ENCODE data around the gene RILPL1. TPM values are rescaled to one million over a fixed set of nuclear protein-coding genes. Genes with fewer than 3 reads are reported as not detected.
"Not testable (repeated sequence)": the region's sequence is repeated elsewhere in the genome, so short reads cannot be mapped to it uniquely, and the experiment has no call there.

RILPL1 gene
- total RNA-seq, 1 experiment from 2014 or later = 8.5 TPM

DNA sequence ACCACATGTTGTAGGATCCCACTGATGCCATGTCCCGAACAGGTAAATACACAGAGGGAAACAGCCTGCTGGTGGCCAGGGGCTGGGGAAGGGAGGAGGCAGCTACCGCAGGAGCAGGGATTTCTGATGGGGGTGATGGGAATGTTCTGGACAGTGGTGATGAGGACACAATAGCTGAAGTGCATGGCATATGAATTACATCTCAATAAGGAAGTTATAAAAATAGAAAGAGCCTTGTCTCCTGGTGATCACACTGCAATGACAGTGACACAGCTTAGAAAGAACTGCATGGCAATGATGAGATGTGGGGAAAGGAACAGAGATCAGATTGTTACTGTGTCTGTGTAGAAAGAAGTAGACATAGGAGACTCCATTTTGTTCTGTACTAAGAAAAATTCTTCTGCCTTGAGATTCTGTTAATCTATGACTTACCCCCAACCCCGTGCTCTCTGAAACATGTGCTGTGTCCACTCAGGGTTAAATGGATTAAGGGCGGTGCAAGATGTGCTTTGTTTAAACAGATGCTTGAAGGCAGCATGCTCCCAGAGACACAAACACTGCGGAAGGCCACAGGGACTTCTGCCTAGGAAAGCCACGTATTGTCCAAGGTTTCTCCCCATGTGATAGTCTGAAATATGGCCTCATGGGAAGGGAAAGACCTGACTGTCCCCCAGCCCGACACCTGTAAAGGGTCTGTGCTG is 41.0 kb downstream of the RILPL1 start:
- H3K4me3 ChIP-seq; H3K9me3 ChIP-seq (replicated peaks); DNase-seq; H3K36me3 ChIP-seq; H3K27me3 ChIP-seq: not testable (repeated sequence)
- Histone ChIP-seq H3K4me1 (peaks cover 19% of the 10 kb centered on the region), H3K27ac (0 out of 2 replicates have a peak overlapping the region, but pooled peaks have one; percentile 3)

DNA sequence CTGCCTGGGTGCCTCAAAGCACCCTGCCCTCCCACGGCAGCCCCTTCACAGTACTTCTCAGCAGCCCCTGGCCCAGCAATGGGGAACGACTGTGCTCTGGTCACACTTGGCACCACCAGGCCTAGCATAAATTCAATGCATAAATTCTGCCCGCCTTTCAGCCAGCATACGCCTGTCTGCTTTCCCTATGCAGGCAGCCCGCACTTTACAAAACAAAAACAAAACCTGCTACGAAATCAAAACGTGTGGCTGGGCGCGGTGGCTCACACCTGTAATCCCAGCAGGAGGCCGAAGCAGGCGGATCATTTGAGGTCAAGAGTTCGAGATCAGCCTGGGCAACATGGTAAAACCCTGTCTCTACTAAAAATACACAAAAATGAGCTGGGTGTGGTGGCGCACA is 42.0 kb downstream of the RILPL1 start:
- H3K9me3 ChIP-seq (replicated peaks) = no peaks in the 10 kb centered on the region
- H3K27me3 ChIP-seq = no peaks in the 10 kb centered on the region
- H3K4me1 ChIP-seq = peaks cover 19% of the 10 kb centered on the region
- no peak overlapping the region for H3K27ac ChIP-seq
- H3K4me3 ChIP-seq = no peak overlapping the region
- no peaks in the 10 kb centered on the region for H3K36me3 ChIP-seq
- DNase-seq = no peak

DNA sequence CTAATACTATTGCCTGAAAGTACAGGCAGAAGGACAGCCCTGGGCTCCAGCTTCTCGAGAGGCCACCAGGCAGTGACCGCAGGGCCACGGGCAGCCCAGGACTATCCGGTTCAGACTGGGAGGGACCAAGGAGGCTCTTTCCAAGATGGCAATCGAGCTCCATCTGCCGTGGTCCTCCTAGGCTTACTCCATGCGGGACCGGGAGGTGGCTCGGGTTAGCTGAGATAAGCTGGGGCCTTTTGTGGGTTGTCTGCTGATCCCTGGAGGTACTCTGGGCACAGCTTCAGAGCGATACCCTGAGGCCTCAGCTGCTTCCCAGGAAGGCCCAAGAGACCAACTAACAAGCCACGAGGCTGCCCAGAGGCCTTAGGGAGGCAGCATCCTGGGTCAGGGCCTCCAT is 42.5 kb downstream of the RILPL1 start:
- no peak overlapping the region for H3K4me3 ChIP-seq
- H3K36me3 ChIP-seq = no peaks in the 10 kb centered on the region
- H3K27ac ChIP-seq = no peak overlapping the region
- H3K4me1 ChIP-seq = peaks cover 19% of the 10 kb centered on the region
- no peaks in the 10 kb centered on the region for H3K27me3 ChIP-seq
- H3K9me3 ChIP-seq (replicated peaks) = no peaks in the 10 kb centered on the region
- DNase-seq = peak; percentile 21 to 36

DNA sequence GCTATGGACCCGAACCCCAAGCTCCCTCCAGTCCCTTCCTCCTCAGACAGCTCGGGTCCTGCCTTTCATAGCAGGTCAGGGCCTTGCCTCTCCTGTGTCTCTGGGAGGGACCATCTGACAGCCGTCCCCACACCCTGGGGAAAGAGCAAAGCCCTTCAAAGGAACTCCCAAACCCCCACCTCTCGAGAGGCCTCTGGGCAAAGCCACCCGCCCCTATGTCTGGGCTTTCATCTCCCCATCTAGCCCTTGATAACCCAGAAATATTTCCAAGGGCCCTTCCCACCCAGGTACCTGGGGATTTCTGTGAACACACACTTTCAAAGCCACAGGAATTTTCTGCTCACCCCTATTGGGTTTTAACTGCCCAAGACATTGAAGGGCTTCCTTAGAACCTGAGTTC is 43.4 kb downstream of the RILPL1 start:
- Histone ChIP-seq H3K4me3 (no peak overlapping the region), H3K36me3 (no peaks in the 10 kb centered on the region), H3K9me3 (replicated peaks) (no peaks in the 10 kb centered on the region), H3K4me1 (peaks cover 19% of the 10 kb centered on the region), H3K27ac (no peak overlapping the region), H3K27me3 (no peaks in the 10 kb centered on the region)
- no peak for DNase-seq

DNA sequence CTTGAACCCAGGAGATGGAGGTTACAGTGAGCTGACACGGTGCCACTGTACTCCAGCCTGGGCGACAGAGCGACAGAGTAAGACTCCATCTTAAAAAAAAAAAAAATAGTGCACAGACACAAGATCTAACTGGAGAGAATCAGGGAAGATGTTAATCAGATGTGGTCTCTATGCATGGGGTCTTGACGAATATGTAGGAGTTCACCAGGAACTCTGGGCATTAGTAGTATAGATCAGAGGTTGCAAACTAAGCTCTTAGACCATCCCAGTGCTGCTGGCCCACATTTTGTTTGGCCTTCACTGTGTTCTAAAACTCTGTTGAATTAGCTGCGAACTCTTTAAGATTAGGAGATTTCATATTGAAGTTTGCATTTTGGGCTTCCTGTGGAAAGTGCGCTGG is 43.9 kb downstream of the RILPL1 start:
- Histone ChIP-seq H3K36me3 (no peaks in the 10 kb centered on the region), H3K4me1 (peaks cover 17% of the 10 kb centered on the region), H3K9me3 (replicated peaks) (no peaks in the 10 kb centered on the region), H3K4me3 (no peak overlapping the region), H3K27ac (no peak overlapping the region), H3K27me3 (no peaks in the 10 kb centered on the region)
- no peak for DNase-seq

DNA sequence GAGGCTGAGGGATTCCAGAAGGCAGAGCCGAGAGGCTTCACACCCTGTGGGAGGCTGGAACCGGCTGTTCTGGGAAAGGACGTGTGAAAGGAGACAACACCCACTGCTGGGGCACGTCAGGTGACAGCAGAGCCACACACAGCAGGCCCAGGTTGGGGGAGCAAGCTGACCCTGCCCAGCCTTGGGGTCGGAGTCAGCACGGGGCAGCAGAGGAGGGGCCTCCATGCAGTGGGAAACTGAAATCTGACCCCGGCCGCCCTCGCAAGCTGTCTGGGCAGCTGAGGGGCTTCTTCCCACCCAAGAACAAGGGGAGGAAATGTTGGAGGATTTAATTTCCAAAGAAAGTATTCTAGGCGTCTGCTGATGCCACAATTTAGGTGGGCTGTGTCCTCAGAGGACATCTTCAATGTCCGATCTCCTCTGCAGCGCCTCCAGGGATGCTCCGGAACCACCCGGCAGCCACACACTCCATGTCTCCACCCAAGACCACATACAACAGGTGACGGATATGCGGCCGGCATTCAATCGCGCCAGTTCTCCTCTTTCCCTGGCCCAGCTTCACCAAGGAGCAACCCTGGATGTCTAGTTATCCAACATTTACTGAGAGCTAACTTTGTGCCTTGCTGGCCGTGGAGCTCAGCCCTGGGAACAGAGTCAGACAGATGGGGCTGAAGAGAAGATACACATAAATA is 44.8 kb downstream of the RILPL1 start:
- DNase-seq = peak; percentile 74 to 81
- no peaks in the 10 kb centered on the region for H3K27me3 ChIP-seq
- H3K4me3 ChIP-seq = peak overlapping the region; percentile 46
- no peaks in the 10 kb centered on the region for H3K36me3 ChIP-seq
- H3K4me1 ChIP-seq = peaks cover 10% of the 10 kb centered on the region
- H3K27ac ChIP-seq = peak overlapping the region; percentile 70
- no peaks in the 10 kb centered on the region for H3K9me3 ChIP-seq (replicated peaks)

DNA sequence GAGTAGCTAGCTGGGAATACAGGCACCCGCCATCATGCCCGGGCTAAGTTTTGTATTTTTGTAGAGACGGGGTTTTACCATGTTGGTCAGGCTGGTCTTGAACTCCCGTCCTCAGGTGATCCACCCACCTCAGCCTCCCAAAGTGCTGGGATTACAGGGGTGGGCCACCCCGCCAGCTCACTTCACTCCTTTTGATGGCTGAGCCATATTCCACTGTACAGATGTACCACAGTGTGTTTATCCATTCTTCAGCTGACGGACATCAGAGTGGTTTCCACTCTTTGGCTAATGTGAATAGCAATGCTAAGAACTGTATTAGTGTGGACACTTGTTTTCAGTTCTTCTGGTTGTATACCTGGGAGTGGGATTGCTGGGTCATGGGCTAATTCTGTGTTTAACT is 46.1 kb downstream of the RILPL1 start:
- Histone ChIP-seq H3K36me3 (no peaks in the 10 kb centered on the region), H3K4me1 (peaks cover 6% of the 10 kb centered on the region), H3K4me3 (no peak overlapping the region), H3K27ac (no peak overlapping the region), H3K27me3 (no peaks in the 10 kb centered on the region), H3K9me3 (replicated peaks) (no peaks in the 10 kb centered on the region)
- DNase-seq = no peak

DNA sequence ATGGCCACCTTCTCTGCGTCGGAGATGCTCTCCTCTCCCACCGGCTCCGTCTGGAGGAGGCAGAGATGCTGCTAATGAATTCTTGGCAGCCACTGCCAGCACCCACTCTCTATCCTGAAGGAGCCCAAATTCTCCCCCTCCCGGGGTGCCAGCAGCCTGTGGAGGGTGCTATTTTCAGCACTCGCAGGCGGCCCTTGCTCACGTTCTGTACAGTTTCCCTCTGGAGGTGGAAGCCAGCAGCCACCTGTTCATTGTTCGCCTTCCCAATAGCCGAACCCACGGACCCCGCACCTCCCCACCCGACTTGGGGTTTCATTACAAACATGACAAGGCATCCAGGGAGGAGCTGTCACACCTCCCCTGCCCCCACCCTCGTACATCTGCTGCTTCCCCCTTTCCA is 47.8 kb downstream of the RILPL1 start:
- Histone ChIP-seq H3K4me1 (0 out of 2 replicates have a peak, but pooled peaks cover 3% of the 10 kb centered on the region), H3K36me3 (no peaks in the 10 kb centered on the region), H3K27me3 (no peaks in the 10 kb centered on the region), H3K4me3 (no peak overlapping the region), H3K27ac (no peak overlapping the region), H3K9me3 (replicated peaks) (no peaks in the 10 kb centered on the region)
- DNase-seq = no peak

DNA sequence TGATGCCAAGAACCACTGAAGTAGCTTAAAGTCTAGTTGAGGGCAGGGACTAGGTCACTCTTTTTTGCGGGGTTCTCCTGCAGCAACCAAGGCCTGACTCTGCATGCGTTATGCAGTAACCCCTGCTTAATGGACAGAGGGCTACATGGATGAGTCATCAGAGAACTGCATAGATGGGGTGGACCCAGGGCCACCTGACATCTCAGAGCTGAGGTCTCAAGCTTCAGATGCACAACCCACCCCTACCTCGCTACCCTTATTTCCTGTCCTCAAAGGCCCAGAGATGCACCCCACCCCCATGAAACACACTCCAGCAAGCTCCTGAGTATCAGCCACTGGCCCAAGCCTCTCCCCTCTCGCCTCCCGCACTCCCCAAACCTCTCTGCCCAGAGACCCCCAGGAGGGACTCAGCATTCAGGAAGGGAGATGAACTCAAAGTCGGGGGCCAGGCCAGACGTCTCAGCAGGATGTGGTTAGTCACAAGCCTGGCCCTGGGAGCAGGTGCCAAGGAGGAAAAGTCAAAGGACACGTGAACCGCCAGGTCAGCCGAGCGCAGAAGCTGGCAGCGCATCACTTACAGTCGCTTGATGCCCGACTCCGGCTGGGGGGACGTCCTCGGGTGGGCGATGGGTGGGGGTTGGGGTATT is 49.8 kb downstream of the RILPL1 start:
- Histone ChIP-seq H3K27me3 (no peaks in the 10 kb centered on the region), H3K27ac (no peak overlapping the region), H3K4me3 (no peak overlapping the region), H3K9me3 (replicated peaks) (no peaks in the 10 kb centered on the region), H3K4me1 (no peaks in the 10 kb centered on the region), H3K36me3 (no peaks in the 10 kb centered on the region)
- no peak for DNase-seq

DNA sequence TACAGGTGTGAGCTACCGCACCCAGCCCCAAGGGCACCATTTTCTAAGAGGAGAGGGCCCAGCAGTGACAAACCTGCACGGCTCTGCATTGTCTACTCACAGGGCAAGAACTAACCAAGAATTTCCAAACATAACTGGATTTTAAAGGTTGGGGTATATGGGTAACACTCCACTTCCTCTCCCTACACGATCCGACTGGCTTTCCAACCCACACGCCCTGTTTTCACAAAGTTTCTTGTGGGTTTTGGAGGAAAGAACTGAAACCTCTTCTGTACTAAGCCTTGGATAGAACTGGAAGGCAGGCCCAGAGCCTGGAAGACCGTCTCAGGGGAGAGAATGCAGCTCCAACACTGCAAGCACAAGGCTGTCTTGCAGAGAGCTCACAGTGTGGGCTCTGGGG is 50.6 kb downstream of the RILPL1 start:
- Histone ChIP-seq H3K27me3 (no peaks in the 10 kb centered on the region), H3K4me3 (no peak overlapping the region), H3K36me3 (no peaks in the 10 kb centered on the region), H3K4me1 (no peaks in the 10 kb centered on the region), H3K9me3 (replicated peaks) (no peaks in the 10 kb centered on the region), H3K27ac (no peak overlapping the region)
- no peak for DNase-seq

DNA sequence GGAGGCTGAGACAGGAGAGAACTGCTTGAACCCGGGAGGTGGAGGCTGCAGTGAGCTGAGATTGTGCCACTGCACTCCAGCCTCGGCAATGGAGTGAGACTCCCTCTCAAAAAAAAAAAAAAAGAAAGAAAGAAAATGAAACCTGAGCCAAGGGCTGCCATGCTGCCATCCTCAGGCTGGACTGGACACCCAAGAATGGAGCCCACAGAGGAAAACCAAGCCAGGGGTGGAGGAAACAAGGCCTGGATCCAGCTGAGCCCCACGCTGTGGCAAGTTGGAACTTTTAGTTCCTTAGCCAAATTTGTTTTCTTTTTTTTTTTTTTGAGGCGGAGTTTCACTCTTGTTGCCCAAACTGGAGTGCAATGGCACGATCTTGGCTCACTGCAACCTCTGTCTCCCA is 52.3 kb downstream of the RILPL1 start:
- not testable (repeated sequence) for H3K9me3 ChIP-seq (replicated peaks); H3K27ac ChIP-seq; DNase-seq; H3K27me3 ChIP-seq; H3K36me3 ChIP-seq; H3K4me1 ChIP-seq; H3K4me3 ChIP-seq

DNA sequence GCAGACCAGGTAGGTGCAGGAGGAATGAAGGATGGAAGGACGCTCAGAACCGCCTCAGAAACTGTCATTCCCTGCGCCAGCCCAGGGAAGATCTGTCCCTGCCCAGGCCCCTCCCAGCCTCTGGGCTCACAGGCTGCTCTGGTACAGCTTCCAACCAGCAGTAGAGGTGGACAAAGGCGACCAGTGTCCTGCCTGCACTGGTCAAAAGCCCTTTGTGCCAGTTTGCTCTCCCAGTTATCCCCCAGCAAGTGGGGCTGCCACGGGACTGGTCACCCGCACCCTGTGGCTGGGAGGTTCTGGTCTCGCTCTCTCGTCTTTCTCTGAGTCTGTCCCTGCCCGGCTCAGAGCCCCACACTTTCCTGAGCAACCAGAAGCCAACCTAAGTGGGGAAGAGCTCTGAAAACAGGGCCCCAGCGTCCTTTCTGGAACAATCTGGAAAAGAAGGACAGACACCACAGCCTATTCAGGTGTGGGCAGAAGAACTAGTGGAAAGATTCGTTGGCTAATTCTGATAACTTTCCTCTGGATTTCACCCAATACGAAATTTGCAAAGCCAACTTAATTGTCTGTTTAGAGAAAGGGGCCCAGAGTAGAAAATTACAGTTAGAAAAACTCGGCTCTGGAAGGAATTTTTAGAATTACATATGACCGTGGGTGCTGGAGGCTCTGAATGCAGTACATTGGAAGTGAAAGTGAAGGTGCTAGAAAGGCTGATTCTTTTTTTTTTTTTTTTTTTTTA is 53.9 kb downstream of the RILPL1 start:
- Histone ChIP-seq H3K27me3 (no peaks in the 10 kb centered on the region), H3K4me1 (no peaks in the 10 kb centered on the region), H3K36me3 (no peaks in the 10 kb centered on the region), H3K4me3 (no peak overlapping the region), H3K27ac (no peak overlapping the region), H3K9me3 (replicated peaks) (no peaks in the 10 kb centered on the region)
- no peak for DNase-seq

DNA sequence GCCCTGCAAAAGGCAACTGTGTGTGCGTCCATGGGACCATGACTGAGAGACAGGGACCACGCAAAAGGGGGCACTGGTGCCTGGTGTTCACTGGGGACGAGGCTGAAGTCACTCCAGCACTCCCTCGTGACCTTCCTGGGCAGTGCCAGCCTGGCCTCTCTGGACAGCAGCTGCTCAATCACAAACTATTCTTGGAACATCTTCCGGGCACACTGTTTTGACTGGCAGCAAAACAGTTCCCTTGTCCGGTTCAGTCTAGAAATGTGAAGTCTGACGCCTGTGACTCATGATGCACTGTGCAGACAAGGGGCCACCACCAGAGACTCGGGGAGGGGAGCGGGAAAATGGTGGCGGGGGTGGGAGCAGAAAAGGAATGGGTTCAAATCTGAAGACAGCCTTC is 54.8 kb downstream of the RILPL1 start:
- Histone ChIP-seq H3K27ac (no peak overlapping the region), H3K36me3 (no peaks in the 10 kb centered on the region), H3K4me1 (no peaks in the 10 kb centered on the region), H3K4me3 (no peak overlapping the region), H3K27me3 (no peaks in the 10 kb centered on the region), H3K9me3 (replicated peaks) (no peaks in the 10 kb centered on the region)
- DNase-seq = no peak

DNA sequence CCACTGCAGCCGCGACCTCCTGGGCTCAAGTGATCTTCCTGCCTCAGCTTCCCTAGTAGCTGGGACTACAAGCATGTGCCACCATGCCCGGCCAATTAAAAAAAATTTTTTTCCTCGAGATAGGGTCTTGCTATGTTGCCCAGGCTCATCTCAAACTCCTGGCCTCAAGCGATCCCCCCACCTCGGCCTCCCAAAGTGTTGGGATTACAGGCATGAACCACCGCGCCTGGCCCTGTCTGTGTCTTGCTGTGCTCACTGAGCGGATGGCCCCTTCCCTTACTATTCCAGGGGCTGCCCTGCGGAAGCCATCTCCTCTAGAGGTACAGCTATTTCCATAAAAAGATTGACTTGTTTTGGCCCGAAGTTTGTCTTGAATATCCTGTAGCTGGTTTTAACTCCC is 55.5 kb downstream of the RILPL1 start:
- DNase-seq = no peak
- Histone ChIP-seq H3K9me3 (replicated peaks) (no peaks in the 10 kb centered on the region), H3K27me3 (no peaks in the 10 kb centered on the region), H3K27ac (no peak overlapping the region), H3K4me3 (no peak overlapping the region), H3K4me1 (no peaks in the 10 kb centered on the region), H3K36me3 (no peaks in the 10 kb centered on the region)

DNA sequence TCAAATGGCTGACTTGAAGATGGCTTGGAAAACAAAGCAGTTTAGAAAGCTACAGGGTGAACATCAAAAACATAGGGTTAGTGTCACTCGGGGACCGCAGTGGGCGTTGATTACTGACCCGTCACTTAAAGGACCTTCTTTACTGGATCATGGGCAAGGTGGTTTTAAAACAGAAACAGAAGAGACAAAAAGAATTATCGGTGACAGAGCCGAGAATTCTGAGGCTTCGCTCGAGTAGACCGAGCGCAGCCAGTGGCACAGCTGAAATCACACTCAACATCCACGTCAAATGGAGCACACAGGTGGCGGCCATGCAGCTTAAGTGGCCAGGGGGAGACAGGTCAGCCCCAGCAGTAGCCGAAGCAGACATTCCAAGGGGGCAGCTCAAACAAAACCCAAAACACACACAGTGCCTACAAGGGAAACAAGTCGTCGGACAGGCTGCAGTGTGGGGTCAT is 58.2 kb downstream of the RILPL1 start:
- Histone ChIP-seq H3K27me3 (no peaks in the 10 kb centered on the region), H3K36me3 (no peaks in the 10 kb centered on the region; the same call in 1 of the 2 replicates), H3K27ac (no peak overlapping the region), H3K9me3 (replicated peaks) (no peaks in the 10 kb centered on the region), H3K4me1 (no peaks in the 10 kb centered on the region), H3K4me3 (no peak overlapping the region)
- DNase-seq = no peak
